ENCODE results near the gene CDH23.
A peak's percentile ranks its signal among the peaks of the same experiment; 100 is the strongest.

The CDH23 gene

GRCh38 chr10:71618176-71618575 is 221.5 kb downstream of the CDH23 start:
- Histone ChIP-seq H3K4me3 (ENCODE audit: low read depth in 1 of 5, low read length in 5 of 5) (no peak overlapping the region), H3K9ac (ENCODE audit: low read length in 5 of 5) (no peak overlapping the region), H3K36me3 (ENCODE audit: control insufficient read depth in 5 of 5, insufficient read depth in 5 of 5, low read length in 5 of 5) (peaks cover 0 to 5% (median 3%) of the 10 kb centered on the region in 5 donors), H3K27ac (ENCODE audit: low read depth, low read length) (no peak overlapping the region), H3K27me3 (ENCODE audit: control insufficient read depth in 5 of 5, insufficient read depth in 4 of 5, low read length in 5 of 5) (no peaks in the 10 kb centered on the region), H3K9me3 (ENCODE audit: control insufficient read depth in 5 of 5, low read length in 5 of 5) (no peaks in the 10 kb centered on the region), H3K4me1 (ENCODE audit: control insufficient read depth in 5 of 5, insufficient read depth in 5 of 5, low read length in 5 of 5) (peaks cover 23 to 54% (median 52%) of the 10 kb centered on the region in 5 donors)

- H3K27ac ChIP-seq (ENCODE audit: low read depth, low read length): no peak overlapping the region
- no peak overlapping the region for H3K4me3 ChIP-seq (ENCODE audit: low read depth in 1 of 5, low read length in 5 of 5)
- no peaks in the 10 kb centered on the region for H3K9me3 ChIP-seq (ENCODE audit: control insufficient read depth in 5 of 5, low read length in 5 of 5)
- peaks cover 22 to 54% (median 52%) of the 10 kb centered on the region in 5 donors for H3K4me1 ChIP-seq (ENCODE audit: control insufficient read depth in 5 of 5, insufficient read depth in 5 of 5, low read length in 5 of 5)
- peaks cover 0 to 5% (median 3%) of the 10 kb centered on the region in 5 donors for H3K36me3 ChIP-seq (ENCODE audit: control insufficient read depth in 5 of 5, insufficient read depth in 5 of 5, low read length in 5 of 5)
- H3K27me3 ChIP-seq (ENCODE audit: control insufficient read depth in 5 of 5, insufficient read depth in 4 of 5, low read length in 5 of 5): no peaks in the 10 kb centered on the region
- H3K9ac ChIP-seq (ENCODE audit: low read length in 5 of 5): no peak overlapping the region
Observed at GRCh38 chr10:71618598-71618997, 221.9 kb downstream of the CDH23 start.

GRCh38 chr10:71620642-71621041 is 223.9 kb downstream of the CDH23 start:
- no peak overlapping the region for H3K4me3 ChIP-seq (ENCODE audit: low read depth in 1 of 5, low read length in 5 of 5)
- no peaks in the 10 kb centered on the region for H3K27me3 ChIP-seq (ENCODE audit: control insufficient read depth in 5 of 5, insufficient read depth in 4 of 5, low read length in 5 of 5)
- peak overlapping the region; percentile 84 for H3K27ac ChIP-seq (ENCODE audit: low read depth, low read length)
- H3K4me1 ChIP-seq (ENCODE audit: control insufficient read depth in 5 of 5, insufficient read depth in 5 of 5, low read length in 5 of 5): peaks cover 16 to 47% (median 46%) of the 10 kb centered on the region in 5 donors
- peak overlapping the region in 2 of 5 donors; percentile 42 to 45 for H3K9ac ChIP-seq (ENCODE audit: low read length in 5 of 5)
- no peaks in the 10 kb centered on the region for H3K9me3 ChIP-seq (ENCODE audit: control insufficient read depth in 5 of 5, low read length in 5 of 5)
- peaks cover 0 to 5% (median 3%) of the 10 kb centered on the region in 5 donors for H3K36me3 ChIP-seq (ENCODE audit: control insufficient read depth in 5 of 5, insufficient read depth in 5 of 5, low read length in 5 of 5)

GRCh38 chr10:71621231-71622153 is 224.8 kb downstream of the CDH23 start:
- peak overlapping the region; percentile 84 for H3K27ac ChIP-seq (ENCODE audit: low read depth, low read length)
- H3K36me3 ChIP-seq (ENCODE audit: control insufficient read depth in 5 of 5, insufficient read depth in 5 of 5, low read length in 5 of 5): peaks cover 0 to 4% (median 3%) of the 10 kb centered on the region in 5 donors
- H3K27me3 ChIP-seq (ENCODE audit: control insufficient read depth in 5 of 5, insufficient read depth in 4 of 5, low read length in 5 of 5): no peaks in the 10 kb centered on the region
- H3K4me3 ChIP-seq (ENCODE audit: low read depth in 1 of 5, low read length in 5 of 5): no peak overlapping the region
- H3K9me3 ChIP-seq (ENCODE audit: control insufficient read depth in 5 of 5, low read length in 5 of 5): no peaks in the 10 kb centered on the region
- peak overlapping the region in 2 of 5 donors; percentile 42 to 45 for H3K9ac ChIP-seq (ENCODE audit: low read length in 5 of 5)
- H3K4me1 ChIP-seq (ENCODE audit: control insufficient read depth in 5 of 5, insufficient read depth in 5 of 5, low read length in 5 of 5): peaks cover 16 to 47% (median 46%) of the 10 kb centered on the region in 5 donors

- Histone ChIP-seq H3K4me3 (ENCODE audit: low read depth in 1 of 5, low read length in 5 of 5) (no peak overlapping the region), H3K4me1 (ENCODE audit: control insufficient read depth in 5 of 5, insufficient read depth in 5 of 5, low read length in 5 of 5) (peaks cover 16 to 47% (median 46%) of the 10 kb centered on the region in 5 donors), H3K27me3 (ENCODE audit: control insufficient read depth in 5 of 5, insufficient read depth in 4 of 5, low read length in 5 of 5) (no peaks in the 10 kb centered on the region), H3K9me3 (ENCODE audit: control insufficient read depth in 5 of 5, low read length in 5 of 5) (no peaks in the 10 kb centered on the region), H3K36me3 (ENCODE audit: control insufficient read depth in 5 of 5, insufficient read depth in 5 of 5, low read length in 5 of 5) (peaks cover 0 to 3% (median under 1%) of the 10 kb centered on the region in 5 donors), H3K9ac (ENCODE audit: low read length in 5 of 5) (no peak overlapping the region), H3K27ac (ENCODE audit: low read depth, low read length) (peak overlapping the region; percentile 84)
Observed at GRCh38 chr10:71622154-71622526, 225.4 kb downstream of the CDH23 start.

GRCh38 chr10:71622616-71623015 is 225.9 kb downstream of the CDH23 start:
- Histone ChIP-seq H3K4me1 (ENCODE audit: control insufficient read depth in 5 of 5, insufficient read depth in 5 of 5, low read length in 5 of 5) (peaks cover 16 to 47% (median 46%) of the 10 kb centered on the region in 5 donors), H3K9ac (ENCODE audit: low read length in 5 of 5) (peak overlapping the region in 1 of 5 donors; percentile 41), H3K36me3 (ENCODE audit: control insufficient read depth in 5 of 5, insufficient read depth in 5 of 5, low read length in 5 of 5) (no peaks in the 10 kb centered on the region), H3K27ac (ENCODE audit: low read depth, low read length) (peak overlapping the region; percentile 84), H3K9me3 (ENCODE audit: control insufficient read depth in 5 of 5, low read length in 5 of 5) (no peaks in the 10 kb centered on the region), H3K4me3 (ENCODE audit: low read depth in 1 of 5, low read length in 5 of 5) (no peak overlapping the region), H3K27me3 (ENCODE audit: control insufficient read depth in 5 of 5, insufficient read depth in 4 of 5, low read length in 5 of 5) (no peaks in the 10 kb centered on the region)

GRCh38 chr10:71623098-71623985 is 226.6 kb downstream of the CDH23 start:
- H3K9me3 ChIP-seq (ENCODE audit: control insufficient read depth in 5 of 5, low read length in 5 of 5): no peaks in the 10 kb centered on the region
- no peak overlapping the region for H3K4me3 ChIP-seq (ENCODE audit: low read depth in 1 of 5, low read length in 5 of 5)
- peak overlapping the region in 2 of 5 donors; percentile 15 to 41 for H3K9ac ChIP-seq (ENCODE audit: low read length in 5 of 5)
- H3K27me3 ChIP-seq (ENCODE audit: control insufficient read depth in 5 of 5, insufficient read depth in 4 of 5, low read length in 5 of 5): no peaks in the 10 kb centered on the region
- H3K27ac ChIP-seq (ENCODE audit: low read depth, low read length): peak overlapping the region; percentile 84
- H3K4me1 ChIP-seq (ENCODE audit: control insufficient read depth in 5 of 5, insufficient read depth in 5 of 5, low read length in 5 of 5): peaks cover 16 to 47% (median 46%) of the 10 kb centered on the region in 5 donors
- no peaks in the 10 kb centered on the region for H3K36me3 ChIP-seq (ENCODE audit: control insufficient read depth in 5 of 5, insufficient read depth in 5 of 5, low read length in 5 of 5)

- H3K27me3 ChIP-seq (ENCODE audit: control insufficient read depth in 5 of 5, insufficient read depth in 4 of 5, low read length in 5 of 5): no peaks in the 10 kb centered on the region
- no peaks in the 10 kb centered on the region for H3K9me3 ChIP-seq (ENCODE audit: control insufficient read depth in 5 of 5, low read length in 5 of 5)
- H3K27ac ChIP-seq (ENCODE audit: low read depth, low read length): no peak overlapping the region
- no peaks in the 10 kb centered on the region for H3K36me3 ChIP-seq (ENCODE audit: control insufficient read depth in 5 of 5, insufficient read depth in 5 of 5, low read length in 5 of 5)
- H3K4me1 ChIP-seq (ENCODE audit: control insufficient read depth in 5 of 5, insufficient read depth in 5 of 5, low read length in 5 of 5): peaks cover 16 to 47% (median 46%) of the 10 kb centered on the region in 5 donors
- H3K9ac ChIP-seq (ENCODE audit: low read length in 5 of 5): no peak overlapping the region
- H3K4me3 ChIP-seq (ENCODE audit: low read depth in 1 of 5, low read length in 5 of 5): no peak overlapping the region
Observed at GRCh38 chr10:71623986-71624291, 227.2 kb downstream of the CDH23 start.

GRCh38 chr10:71625445-71626175 is 228.9 kb downstream of the CDH23 start:
- Histone ChIP-seq H3K36me3 (ENCODE audit: control insufficient read depth in 5 of 5, insufficient read depth in 5 of 5, low read length in 5 of 5) (no peaks in the 10 kb centered on the region), H3K4me3 (ENCODE audit: low read depth in 1 of 5, low read length in 5 of 5) (no peak overlapping the region), H3K27ac (ENCODE audit: low read depth, low read length) (no peak overlapping the region), H3K9ac (ENCODE audit: low read length in 5 of 5) (no peak overlapping the region), H3K27me3 (ENCODE audit: control insufficient read depth in 5 of 5, insufficient read depth in 4 of 5, low read length in 5 of 5) (no peaks in the 10 kb centered on the region), H3K9me3 (ENCODE audit: control insufficient read depth in 5 of 5, low read length in 5 of 5) (no peaks in the 10 kb centered on the region), H3K4me1 (ENCODE audit: control insufficient read depth in 5 of 5, insufficient read depth in 5 of 5, low read length in 5 of 5) (peaks cover 18 to 33% (median 31%) of the 10 kb centered on the region in 5 donors)

All from subcutaneous abdominal adipose tissue (tissue), 5 donors.